Thyroid gland (tissue), 4 donors: ENCODE results near the gene POLE4.

Experiments
- POLR2A ChIP-seq, 2 donors: fragments of 450-650 bp; IDR thresholded peaks; one replicate each; pipeline ENCODE4 v1.6.1; 2017; ENCODE audit warnings: antibody characterized with exemption in 2 of 2, mild to moderate bottlenecking in 2 of 2, moderate library complexity in 1 of 2
- TF ChIP-seq, protein P1 (sequence below), 6 experiments: fragments of 200-600 bp in 3 of 6; fragments of 450-650 bp in 3 of 6; sonication (generic) in 3 of 6; IDR thresholded peaks; one replicate each; pipeline ENCODE4 v1.5.1; 2016 to 2019; ENCODE audit warnings: antibody characterized with exemption in 6 of 6, mild to moderate bottlenecking in 2 of 6, inconsistent platforms in 1 of 6, moderate library complexity in 1 of 6

- TF ChIP-seq, protein P1, sequence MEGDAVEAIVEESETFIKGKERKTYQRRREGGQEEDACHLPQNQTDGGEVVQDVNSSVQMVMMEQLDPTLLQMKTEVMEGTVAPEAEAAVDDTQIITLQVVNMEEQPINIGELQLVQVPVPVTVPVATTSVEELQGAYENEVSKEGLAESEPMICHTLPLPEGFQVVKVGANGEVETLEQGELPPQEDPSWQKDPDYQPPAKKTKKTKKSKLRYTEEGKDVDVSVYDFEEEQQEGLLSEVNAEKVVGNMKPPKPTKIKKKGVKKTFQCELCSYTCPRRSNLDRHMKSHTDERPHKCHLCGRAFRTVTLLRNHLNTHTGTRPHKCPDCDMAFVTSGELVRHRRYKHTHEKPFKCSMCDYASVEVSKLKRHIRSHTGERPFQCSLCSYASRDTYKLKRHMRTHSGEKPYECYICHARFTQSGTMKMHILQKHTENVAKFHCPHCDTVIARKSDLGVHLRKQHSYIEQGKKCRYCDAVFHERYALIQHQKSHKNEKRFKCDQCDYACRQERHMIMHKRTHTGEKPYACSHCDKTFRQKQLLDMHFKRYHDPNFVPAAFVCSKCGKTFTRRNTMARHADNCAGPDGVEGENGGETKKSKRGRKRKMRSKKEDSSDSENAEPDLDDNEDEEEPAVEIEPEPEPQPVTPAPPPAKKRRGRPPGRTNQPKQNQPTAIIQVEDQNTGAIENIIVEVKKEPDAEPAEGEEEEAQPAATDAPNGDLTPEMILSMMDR (IDR thresholded peaks at IDR 0.05) = no peak
- TF ChIP-seq POLR2A (IDR thresholded peaks at IDR 0.05) = no peak
Observed at GRCh38 chr2:74925361-74925786, 33.1 kb upstream of the POLE4 start.
